Endodermal cell (in vitro differentiated cells): Measurements from ENCODE around the gene EIF4E1B. TPM values are rescaled to one million over a fixed set of nuclear protein-coding genes. Genes with fewer than 3 reads are reported as not detected.

ENCODE experiments used
- DNase-seq: peaks from one replicate; pipeline ENCODE4 v3.0.0-alpha.2; 2017
- H3K27ac ChIP-seq: 2 replicates; pipeline ENCODE4 v1.5.1; 2013; ENCODE audit warnings: mild to moderate bottlenecking, low read depth, low read length, moderate library complexity
- H3K27me3 ChIP-seq: 2 replicates; pipeline ENCODE4 v1.6.1; 2013; ENCODE audit warnings: mild to moderate bottlenecking, low read length, moderate library complexity; ENCODE audit not compliant: insufficient read depth, control insufficient read depth, poor library complexity, severe bottlenecking
- H3K36me3 ChIP-seq: 2 replicates; pipeline ENCODE4 v1.7.0; 2013; ENCODE audit warnings: mild to moderate bottlenecking, low read length, moderate library complexity; ENCODE audit not compliant: control insufficient read depth, insufficient read depth
- H3K4me1 ChIP-seq: one replicate; pipeline ENCODE4 v1.7.0; 2013; ENCODE audit warnings: low read length; ENCODE audit not compliant: control insufficient read depth, insufficient read depth
- H3K4me3 ChIP-seq: 2 replicates; pipeline ENCODE4 v1.5.1; 2013; ENCODE audit warnings: mild to moderate bottlenecking, low read length, moderate library complexity
- H3K9ac ChIP-seq: 2 replicates; pipeline ENCODE4 v1.6.1; 2013; ENCODE audit warnings: mild to moderate bottlenecking, low read length, moderate library complexity; ENCODE audit not compliant: poor library complexity, severe bottlenecking; ENCODE audit errors: extremely low read depth
- H3K9me3 ChIP-seq: 2 replicates; pipeline ENCODE4 v1.6.1; 2013; ENCODE audit warnings: mild to moderate bottlenecking, low read length, moderate library complexity; ENCODE audit not compliant: control insufficient read depth
- H3K27ac Mint-ChIP-seq: 2 replicates; pipeline ENCODE4 v1.8.0; 2020; ENCODE audit warnings: mixed read lengths
- H3K27me3 Mint-ChIP-seq: 2 replicates; pipeline ENCODE4 v1.8.0; 2021; ENCODE audit warnings: mild to moderate bottlenecking, mixed read lengths; ENCODE audit not compliant: insufficient read depth
- H3K36me3 Mint-ChIP-seq: 2 replicates; pipeline ENCODE4 v1.8.0; 2020; ENCODE audit warnings: low read depth, mixed read lengths
- H3K4me1 Mint-ChIP-seq: 2 replicates; pipeline ENCODE4 v1.8.0; 2020; ENCODE audit warnings: mixed read lengths
- H3K4me3 Mint-ChIP-seq: 2 replicates; pipeline ENCODE4 v1.8.0; 2020; ENCODE audit warnings: mild to moderate bottlenecking, moderate library complexity, mixed read lengths
- H3K9me3 Mint-ChIP-seq: 2 replicates; pipeline ENCODE4 v1.8.0; 2020; ENCODE audit warnings: mild to moderate bottlenecking, mixed read lengths
- WGBS, 2 experiments: methylation state at CpG; one replicate each; pipeline versions ENCODE4 v1.1.5 to v1.1.7; 2013; ENCODE audit warnings: missing lambda C conversion rate in 2 of 2, mixed read lengths in 1 of 2; ENCODE audit not compliant: insufficient coverage in 1 of 2, insufficient read length in 1 of 2; 5-methylcytosine and 5-hydroxymethylcytosine counted together
- total RNA-seq, 2 donors: library from RNA; stranded (reverse); fragmentation: NEBNext Ultra II Directional in 1 of 2; extraction: Animal tissue kit (Norgen Biotek cat#: 25700) in 1 of 2; gene quantifications; 2 replicates in 1 of 2; 3 replicates in 1 of 2; pipeline ENCODE4 v1.2.1, GENCODE V29; 2021
- TF ChIP-seq, protein P1 (sequence below): fragments of 200-600 bp; sonication (generic); conservative IDR thresholded peaks from 2 replicates; pipeline ENCODE4 v1.5.0; 2021; ENCODE audit warnings: antibody characterized with exemption, mild to moderate bottlenecking

EIF4E1B gene
- total RNA-seq, 2 donors from 2014 or later: 1.4 to 2.0 TPM

DNA sequence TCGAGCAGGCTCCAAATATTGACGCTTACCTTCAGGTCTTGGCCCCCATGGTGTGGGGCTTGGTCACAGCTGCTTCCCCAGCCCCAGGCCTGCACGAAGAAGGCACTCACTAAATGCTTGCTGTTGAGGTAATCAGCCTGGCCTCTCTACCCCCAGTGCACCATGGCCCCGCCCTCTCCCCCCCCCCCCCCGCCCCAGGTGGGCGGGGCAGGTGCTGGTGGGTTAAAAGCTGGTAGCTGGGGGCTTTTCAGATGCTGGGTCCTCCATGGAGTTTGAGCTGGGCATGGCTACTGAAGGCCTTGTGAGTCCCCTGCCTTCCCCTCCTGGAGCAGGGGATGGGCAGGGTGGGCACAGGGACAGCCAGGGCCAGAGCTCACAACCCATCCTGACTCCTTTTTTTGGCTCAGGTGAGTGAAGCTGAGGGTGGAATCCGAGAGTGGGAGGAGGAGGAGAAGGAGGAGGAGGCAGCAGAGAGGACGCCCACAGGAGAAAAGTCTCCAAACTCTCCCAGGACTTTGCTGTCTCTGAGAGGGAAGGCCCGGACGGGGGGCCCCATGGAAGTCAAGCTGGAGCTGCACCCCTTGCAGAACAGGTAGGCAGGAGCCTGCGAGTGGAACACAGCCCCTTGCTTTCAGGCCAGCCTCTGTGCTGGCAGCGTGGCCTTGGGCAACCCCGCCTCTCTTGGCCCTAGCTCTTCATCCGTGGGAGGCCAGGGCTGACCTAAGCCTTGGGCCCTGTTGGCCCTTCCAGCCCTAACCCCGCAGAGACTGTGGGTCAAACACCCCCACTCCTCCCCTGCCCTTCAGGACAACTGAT is 12.4 kb downstream of the EIF4E1B start:
- no peak overlapping the region for H3K4me3 ChIP-seq
- no peaks in the 10 kb centered on the region for H3K9me3 Mint-ChIP-seq
- no peaks in the 10 kb centered on the region for H3K36me3 ChIP-seq
- no peak overlapping the region for H3K4me3 Mint-ChIP-seq
- H3K36me3 Mint-ChIP-seq: no peaks in the 10 kb centered on the region
- peaks cover 24% of the 10 kb centered on the region for H3K4me1 Mint-ChIP-seq
- H3K9me3 ChIP-seq: no peaks in the 10 kb centered on the region
- peak; percentile 74 for DNase-seq
- no peak overlapping the region for H3K9ac ChIP-seq
- WGBS, 2 experiments: 79% methylated on average over 6 to 12 of the region's 15 CpGs
- no peaks in the 10 kb centered on the region for H3K27me3 ChIP-seq
- no peak overlapping the region for H3K27ac ChIP-seq
- TF ChIP-seq, protein P1, sequence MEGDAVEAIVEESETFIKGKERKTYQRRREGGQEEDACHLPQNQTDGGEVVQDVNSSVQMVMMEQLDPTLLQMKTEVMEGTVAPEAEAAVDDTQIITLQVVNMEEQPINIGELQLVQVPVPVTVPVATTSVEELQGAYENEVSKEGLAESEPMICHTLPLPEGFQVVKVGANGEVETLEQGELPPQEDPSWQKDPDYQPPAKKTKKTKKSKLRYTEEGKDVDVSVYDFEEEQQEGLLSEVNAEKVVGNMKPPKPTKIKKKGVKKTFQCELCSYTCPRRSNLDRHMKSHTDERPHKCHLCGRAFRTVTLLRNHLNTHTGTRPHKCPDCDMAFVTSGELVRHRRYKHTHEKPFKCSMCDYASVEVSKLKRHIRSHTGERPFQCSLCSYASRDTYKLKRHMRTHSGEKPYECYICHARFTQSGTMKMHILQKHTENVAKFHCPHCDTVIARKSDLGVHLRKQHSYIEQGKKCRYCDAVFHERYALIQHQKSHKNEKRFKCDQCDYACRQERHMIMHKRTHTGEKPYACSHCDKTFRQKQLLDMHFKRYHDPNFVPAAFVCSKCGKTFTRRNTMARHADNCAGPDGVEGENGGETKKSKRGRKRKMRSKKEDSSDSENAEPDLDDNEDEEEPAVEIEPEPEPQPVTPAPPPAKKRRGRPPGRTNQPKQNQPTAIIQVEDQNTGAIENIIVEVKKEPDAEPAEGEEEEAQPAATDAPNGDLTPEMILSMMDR: no peak
- peaks cover 3% of the 10 kb centered on the region for H3K27me3 Mint-ChIP-seq
- H3K27ac Mint-ChIP-seq: no peak overlapping the region
- no peaks in the 10 kb centered on the region for H3K4me1 ChIP-seq

DNA sequence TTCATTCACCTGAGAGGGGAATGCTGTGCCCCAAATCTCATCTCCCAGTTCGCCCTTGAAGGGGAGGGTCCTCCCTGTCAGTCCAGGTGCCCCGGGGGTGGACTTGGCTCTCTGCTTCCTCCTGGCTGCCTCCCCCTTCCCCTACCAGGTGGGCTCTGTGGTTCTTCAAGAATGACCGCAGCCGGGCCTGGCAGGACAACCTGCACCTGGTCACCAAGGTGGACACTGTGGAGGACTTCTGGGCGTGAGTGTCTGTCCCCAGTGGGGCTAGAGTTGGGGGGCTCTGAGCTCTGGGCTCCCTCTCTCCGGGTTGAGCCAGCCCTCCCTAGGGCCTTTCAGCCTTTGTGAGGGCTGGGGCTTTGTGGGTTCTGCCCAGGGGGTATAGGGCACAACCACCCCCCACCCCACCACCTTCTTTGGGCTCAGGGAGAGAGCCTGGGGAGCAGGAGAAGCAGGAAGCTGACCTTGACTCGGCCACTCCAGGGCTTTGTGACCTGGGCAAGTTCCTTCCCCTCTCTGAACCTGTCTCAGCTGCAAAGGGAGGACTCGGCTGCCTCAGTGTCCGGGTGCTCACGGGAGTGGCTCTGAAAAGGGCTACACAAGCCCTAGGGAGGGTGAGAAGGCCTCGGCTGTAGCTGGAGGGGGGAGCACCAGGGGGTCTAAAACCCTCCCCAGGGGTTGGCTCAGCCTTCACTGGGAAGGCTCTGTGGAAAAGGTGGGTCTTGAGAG is 13.2 kb downstream of the EIF4E1B start:
- no peak overlapping the region for H3K9ac ChIP-seq
- Mint-ChIP-seq H3K27me3 (no peaks in the 10 kb centered on the region), H3K27ac (no peak overlapping the region), H3K4me3 (peak overlapping the region; percentile 24), H3K4me1 (peaks cover 28% of the 10 kb centered on the region), H3K9me3 (no peaks in the 10 kb centered on the region), H3K36me3 (no peaks in the 10 kb centered on the region)
- H3K9me3 ChIP-seq: no peaks in the 10 kb centered on the region
- H3K36me3 ChIP-seq: no peaks in the 10 kb centered on the region
- peak; percentile 42 for DNase-seq
- no peaks in the 10 kb centered on the region for H3K4me1 ChIP-seq
- no peaks in the 10 kb centered on the region for H3K27me3 ChIP-seq
- no peak overlapping the region for H3K4me3 ChIP-seq
- TF ChIP-seq, protein P1: no peak
- no peak overlapping the region for H3K27ac ChIP-seq
- WGBS, 2 experiments: 80 to 87% methylated on average over 1 to 11 of the region's 11 CpGs

DNA sequence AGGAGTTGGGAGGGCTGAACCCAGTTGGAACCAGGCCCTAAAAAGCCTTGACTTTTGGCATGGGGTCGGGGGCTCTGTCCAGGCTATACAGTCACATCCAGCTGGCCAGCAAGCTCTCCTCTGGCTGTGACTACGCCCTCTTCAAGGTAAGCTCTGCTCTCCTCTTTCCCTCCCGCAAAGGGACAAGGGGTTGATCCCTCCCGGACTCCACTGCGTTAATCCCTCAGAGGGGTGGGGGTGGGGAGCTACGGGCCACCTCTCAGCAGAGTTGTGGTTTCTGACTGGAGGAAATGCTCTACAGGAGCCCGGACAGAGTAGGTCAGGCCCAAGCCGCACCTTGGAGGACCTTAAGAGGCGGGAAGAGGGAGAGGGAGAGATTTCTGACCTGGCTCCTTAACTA is 13.8 kb downstream of the EIF4E1B start:
- Mint-ChIP-seq H3K4me3 (peak overlapping the region; percentile 24), H3K4me1 (peaks cover 29% of the 10 kb centered on the region), H3K27ac (no peak overlapping the region), H3K9me3 (no peaks in the 10 kb centered on the region), H3K27me3 (no peaks in the 10 kb centered on the region), H3K36me3 (no peaks in the 10 kb centered on the region)
- 68 to 100% methylated on average over 1 to 9 of the region's 9 CpGs for WGBS, 2 experiments
- H3K9ac ChIP-seq: no peak overlapping the region
- no peaks in the 10 kb centered on the region for H3K9me3 ChIP-seq
- H3K4me1 ChIP-seq: no peaks in the 10 kb centered on the region
- no peak overlapping the region for H3K4me3 ChIP-seq
- no peaks in the 10 kb centered on the region for H3K36me3 ChIP-seq
- H3K27me3 ChIP-seq: no peaks in the 10 kb centered on the region
- no peak overlapping the region for H3K27ac ChIP-seq
- DNase-seq: no peak
- TF ChIP-seq, protein P1: no peak
